ENCODE data around the gene CD40.

Gene CD40

GRCh38 chr20:46117704-46118467, at the start of gene CD40:
Gene CD40, plus strand, starts transcription at chr20:46118314. Its CDS starts 30 bp downstream, at chr20:46118344.
- no peak for TF ChIP-seq TAF1 (IDR thresholded peaks at IDR 0.05; ENCODE audit: low read depth)
- no peak for TF ChIP-seq RAD21 (IDR thresholded peaks at IDR 0.05; ENCODE audit: low read depth)
- no peak for TF ChIP-seq REST (IDR thresholded peaks at IDR 0.05; ENCODE audit: low read depth)
- TF ChIP-seq ZBTB7A (IDR thresholded peaks at IDR 0.05; ENCODE audit: low read depth) = no peak
- no peak for TF ChIP-seq USF1 (IDR thresholded peaks at IDR 0.05)
- no peak for TF ChIP-seq TEAD4 (IDR thresholded peaks at IDR 0.05)
- no peak for TF ChIP-seq EP300 (IDR thresholded peaks at IDR 0.05; ENCODE audit: borderline replicate concordance)
- no peak for TF ChIP-seq NFIC (IDR thresholded peaks at IDR 0.05)
- TF ChIP-seq TCF12 (IDR thresholded peaks at IDR 0.05; ENCODE audit: low read depth) = no peak
- no peak for TF ChIP-seq FOXM1 (IDR thresholded peaks at IDR 0.05; ENCODE audit: borderline replicate concordance, low read depth)
- TF ChIP-seq EGR1 (IDR thresholded peaks at IDR 0.05) = no peak
- no peak for TF ChIP-seq YY1 (IDR thresholded peaks at IDR 0.05; ENCODE audit: low read depth)
- no peak for TF ChIP-seq CEBPB (IDR thresholded peaks at IDR 0.05)
- no peak for TF ChIP-seq CREB1 (IDR thresholded peaks at IDR 0.05; ENCODE audit: low read depth)
- no peak for TF ChIP-seq MAX (IDR thresholded peaks at IDR 0.05)

GRCh38 chr20:46070215-46070900, 47.8 kb upstream of the CD40 start:
- TF ChIP-seq MAX (IDR thresholded peaks at IDR 0.05) (no peak), YY1 (IDR thresholded peaks at IDR 0.05; ENCODE audit: low read depth) (no peak), EGR1 (IDR thresholded peaks at IDR 0.05) (no peak), EP300 (IDR thresholded peaks at IDR 0.05; ENCODE audit: borderline replicate concordance) (no peak), USF1 (IDR thresholded peaks at IDR 0.05) (no peak)

- TF ChIP-seq TCF12 (IDR thresholded peaks at IDR 0.05; ENCODE audit: low read depth) (no peak), CEBPB (IDR thresholded peaks at IDR 0.05) (no peak), TAF1 (IDR thresholded peaks at IDR 0.05; ENCODE audit: low read depth) (no peak), MAX (IDR thresholded peaks at IDR 0.05) (no peak)
Observed at GRCh38 chr20:46071573-46071972, 46.5 kb upstream of the CD40 start.

- TF ChIP-seq USF1 (IDR thresholded peaks at IDR 0.05) (no peak), TCF12 (IDR thresholded peaks at IDR 0.05; ENCODE audit: low read depth) (no peak), EP300 (IDR thresholded peaks at IDR 0.05; ENCODE audit: borderline replicate concordance) (no peak), REST (IDR thresholded peaks at IDR 0.05; ENCODE audit: low read depth) (no peak), MAX (IDR thresholded peaks at IDR 0.05) (no peak), EGR1 (IDR thresholded peaks at IDR 0.05) (no peak)
Observed at GRCh38 chr20:46073024-46073423, 45.1 kb upstream of the CD40 start.

- TF ChIP-seq TAF1 (IDR thresholded peaks at IDR 0.05; ENCODE audit: low read depth) = no peak
- TF ChIP-seq TEAD4 (IDR thresholded peaks at IDR 0.05) = no peak
- TF ChIP-seq RAD21 (IDR thresholded peaks at IDR 0.05; ENCODE audit: low read depth) = no peak
- TF ChIP-seq NFIC (IDR thresholded peaks at IDR 0.05) = no peak
- no peak for TF ChIP-seq CREB1 (IDR thresholded peaks at IDR 0.05; ENCODE audit: low read depth)
- no peak for TF ChIP-seq USF1 (IDR thresholded peaks at IDR 0.05)
- TF ChIP-seq EGR1 (IDR thresholded peaks at IDR 0.05) = no peak
- no peak for TF ChIP-seq FOXM1 (IDR thresholded peaks at IDR 0.05; ENCODE audit: borderline replicate concordance, low read depth)
- no peak for TF ChIP-seq REST (IDR thresholded peaks at IDR 0.05; ENCODE audit: low read depth)
- no peak for TF ChIP-seq TCF12 (IDR thresholded peaks at IDR 0.05; ENCODE audit: low read depth)
- TF ChIP-seq CEBPB (IDR thresholded peaks at IDR 0.05) = no peak
- no peak for TF ChIP-seq EP300 (IDR thresholded peaks at IDR 0.05; ENCODE audit: borderline replicate concordance)
- TF ChIP-seq ZBTB7A (IDR thresholded peaks at IDR 0.05; ENCODE audit: low read depth) = no peak
- TF ChIP-seq MAX (IDR thresholded peaks at IDR 0.05) = no peak
- TF ChIP-seq YY1 (IDR thresholded peaks at IDR 0.05; ENCODE audit: low read depth) = no peak
Observed at GRCh38 chr20:46073443-46073842, 44.7 kb upstream of the CD40 start.

All from Ishikawa (cell line).